CD4-positive, alpha-beta T cell treated with Interferon alpha-2 for 1 hour (primary cell): ENCODE measurements around the gene CRCP.

Experiments used
- DNase-seq, 2 donors: peaks; one replicate each; pipeline ENCODE4 v3.0.0-alpha.2; 2020 to 2022

Gene CRCP

DNA sequence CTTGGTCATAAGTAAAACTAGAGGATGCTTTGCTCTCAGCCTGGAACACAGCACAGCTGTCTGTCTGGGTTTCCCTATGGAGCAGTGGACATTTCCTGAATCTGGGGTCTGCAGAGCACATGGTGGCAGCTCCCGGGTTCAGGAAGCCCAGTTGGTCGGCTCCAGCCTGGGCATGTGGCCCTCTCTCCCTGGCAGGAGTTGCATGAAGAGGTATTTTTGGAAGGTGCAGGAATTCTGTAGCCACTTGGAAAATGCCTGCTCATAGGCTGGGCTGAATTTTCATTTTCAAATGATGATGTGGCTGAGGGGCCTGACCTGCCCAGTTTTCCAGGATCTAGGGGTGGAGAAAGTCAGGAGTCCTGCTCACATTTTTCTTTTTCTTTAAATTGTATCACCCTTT is 83.8 kb downstream of the CRCP start:
- no peak for DNase-seq

- no peak for DNase-seq
Measured at GRCh38 chr7:66198956-66199355, 84.3 kb downstream of the CRCP start.

GRCh38 chr7:66202441-66202840 is 87.8 kb downstream of the CRCP start:
- no peak for DNase-seq
